ENCODE data around the gene USP10. TPM values are rescaled to one million over a fixed set of nuclear protein-coding genes. Genes with fewer than 3 reads are reported as not detected.

The USP10 gene
- total RNA-seq, 2 donors from 2014 or later = 148 to 149 TPM

- Histone ChIP-seq H3K4me1 (ENCODE audit: control insufficient read depth, insufficient read depth, low read length) (no peaks in the 10 kb centered on the region), H3K4me3 (ENCODE audit: low read length) (no peak overlapping the region), H3K9ac (ENCODE audit: extremely low read depth, low read length, poor library complexity, severe bottlenecking) (no peak overlapping the region), H3K36me3 (ENCODE audit: control insufficient read depth, insufficient read depth, low read length) (no peaks in the 10 kb centered on the region), H3K9me3 (ENCODE audit: control insufficient read depth, low read length) (no peaks in the 10 kb centered on the region), H3K27me3 (ENCODE audit: control insufficient read depth, insufficient read depth, low read length, poor library complexity, severe bottlenecking) (no peaks in the 10 kb centered on the region), H3K27ac (ENCODE audit: low read depth, low read length) (no peak overlapping the region)
- Mint-ChIP-seq H3K27me3 (ENCODE audit: insufficient read depth) (peaks cover 2% of the 10 kb centered on the region), H3K4me1 (no peaks in the 10 kb centered on the region), H3K36me3 (ENCODE audit: low read depth) (no peaks in the 10 kb centered on the region), H3K4me3 (no peak overlapping the region), H3K27ac (no peak overlapping the region), H3K9me3 (peaks cover 9% of the 10 kb centered on the region)
- DNase-seq = no peak
- TF ChIP-seq, protein P1, sequence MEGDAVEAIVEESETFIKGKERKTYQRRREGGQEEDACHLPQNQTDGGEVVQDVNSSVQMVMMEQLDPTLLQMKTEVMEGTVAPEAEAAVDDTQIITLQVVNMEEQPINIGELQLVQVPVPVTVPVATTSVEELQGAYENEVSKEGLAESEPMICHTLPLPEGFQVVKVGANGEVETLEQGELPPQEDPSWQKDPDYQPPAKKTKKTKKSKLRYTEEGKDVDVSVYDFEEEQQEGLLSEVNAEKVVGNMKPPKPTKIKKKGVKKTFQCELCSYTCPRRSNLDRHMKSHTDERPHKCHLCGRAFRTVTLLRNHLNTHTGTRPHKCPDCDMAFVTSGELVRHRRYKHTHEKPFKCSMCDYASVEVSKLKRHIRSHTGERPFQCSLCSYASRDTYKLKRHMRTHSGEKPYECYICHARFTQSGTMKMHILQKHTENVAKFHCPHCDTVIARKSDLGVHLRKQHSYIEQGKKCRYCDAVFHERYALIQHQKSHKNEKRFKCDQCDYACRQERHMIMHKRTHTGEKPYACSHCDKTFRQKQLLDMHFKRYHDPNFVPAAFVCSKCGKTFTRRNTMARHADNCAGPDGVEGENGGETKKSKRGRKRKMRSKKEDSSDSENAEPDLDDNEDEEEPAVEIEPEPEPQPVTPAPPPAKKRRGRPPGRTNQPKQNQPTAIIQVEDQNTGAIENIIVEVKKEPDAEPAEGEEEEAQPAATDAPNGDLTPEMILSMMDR (conservative IDR thresholded peaks at IDR 0.05) = no peak
- 92 to 94% methylated on average over 9 to 10 of the region's 10 CpGs for WGBS, 2 experiments (ENCODE audit: insufficient coverage in 1 of 2, insufficient read length in 1 of 2)
Observed at GRCh38 chr16:84806890-84807258, 107.1 kb downstream of the USP10 start.

GRCh38 chr16:84807776-84808175 is 108.0 kb downstream of the USP10 start:
- H3K9me3 ChIP-seq (ENCODE audit: control insufficient read depth, low read length) = no peaks in the 10 kb centered on the region
- H3K4me3 ChIP-seq (ENCODE audit: low read length) = no peak overlapping the region
- Mint-ChIP-seq H3K9me3 (peaks cover 9% of the 10 kb centered on the region), H3K4me1 (no peaks in the 10 kb centered on the region), H3K36me3 (ENCODE audit: low read depth) (no peaks in the 10 kb centered on the region), H3K27me3 (ENCODE audit: insufficient read depth) (peaks cover 11% of the 10 kb centered on the region), H3K4me3 (no peak overlapping the region), H3K27ac (no peak overlapping the region)
- H3K27ac ChIP-seq (ENCODE audit: low read depth, low read length) = no peak overlapping the region
- no peaks in the 10 kb centered on the region for H3K27me3 ChIP-seq (ENCODE audit: control insufficient read depth, insufficient read depth, low read length, poor library complexity, severe bottlenecking)
- TF ChIP-seq, protein P1 (conservative IDR thresholded peaks at IDR 0.05) = no peak
- H3K9ac ChIP-seq (ENCODE audit: extremely low read depth, low read length, poor library complexity, severe bottlenecking) = no peak overlapping the region
- WGBS, 2 experiments (ENCODE audit: insufficient coverage in 1 of 2, insufficient read length in 1 of 2) = 87 to 96% methylated on average over 3 to 7 of the region's 7 CpGs
- H3K36me3 ChIP-seq (ENCODE audit: control insufficient read depth, insufficient read depth, low read length) = no peaks in the 10 kb centered on the region
- DNase-seq = no peak
- no peaks in the 10 kb centered on the region for H3K4me1 ChIP-seq (ENCODE audit: control insufficient read depth, insufficient read depth, low read length)

GRCh38 chr16:84808826-84809225 is 109.0 kb downstream of the USP10 start:
- Histone ChIP-seq H3K4me3 (ENCODE audit: low read length) (no peak overlapping the region), H3K9me3 (ENCODE audit: control insufficient read depth, low read length) (no peaks in the 10 kb centered on the region), H3K27ac (ENCODE audit: low read depth, low read length) (no peak overlapping the region), H3K4me1 (ENCODE audit: control insufficient read depth, insufficient read depth, low read length) (no peaks in the 10 kb centered on the region), H3K36me3 (ENCODE audit: control insufficient read depth, insufficient read depth, low read length) (no peaks in the 10 kb centered on the region), H3K27me3 (ENCODE audit: control insufficient read depth, insufficient read depth, low read length, poor library complexity, severe bottlenecking) (no peaks in the 10 kb centered on the region), H3K9ac (ENCODE audit: extremely low read depth, low read length, poor library complexity, severe bottlenecking) (no peak overlapping the region)
- TF ChIP-seq, protein P1 (conservative IDR thresholded peaks at IDR 0.05) = no peak
- no peak for DNase-seq
- WGBS, 2 experiments (ENCODE audit: insufficient coverage in 1 of 2, insufficient read length in 1 of 2) = 90 to 96% methylated on average over 4 to 8 of the region's 8 CpGs
- H3K27ac Mint-ChIP-seq = no peak overlapping the region
- H3K4me3 Mint-ChIP-seq = no peak overlapping the region
- H3K36me3 Mint-ChIP-seq (ENCODE audit: low read depth) = no peaks in the 10 kb centered on the region
- no peaks in the 10 kb centered on the region for H3K4me1 Mint-ChIP-seq
- H3K9me3 Mint-ChIP-seq = peaks cover 7% of the 10 kb centered on the region
- peaks cover 19% of the 10 kb centered on the region for H3K27me3 Mint-ChIP-seq (ENCODE audit: insufficient read depth)
